Stimulated activated CD4-positive, alpha-beta T cell treated with anti-CD3 and anti-CD28 coated beads, TNF-alpha, amount 100 ng/mL, for 48 hours (primary cell): ENCODE data around the gene KRTAP10-11.

Experiments
- DNase-seq, 3 donors: peaks; one replicate each; pipeline ENCODE4 v3.0.0-alpha.2; 2020; ENCODE audit warnings: low read depth in 3 of 3

Gene KRTAP10-11

DNA sequence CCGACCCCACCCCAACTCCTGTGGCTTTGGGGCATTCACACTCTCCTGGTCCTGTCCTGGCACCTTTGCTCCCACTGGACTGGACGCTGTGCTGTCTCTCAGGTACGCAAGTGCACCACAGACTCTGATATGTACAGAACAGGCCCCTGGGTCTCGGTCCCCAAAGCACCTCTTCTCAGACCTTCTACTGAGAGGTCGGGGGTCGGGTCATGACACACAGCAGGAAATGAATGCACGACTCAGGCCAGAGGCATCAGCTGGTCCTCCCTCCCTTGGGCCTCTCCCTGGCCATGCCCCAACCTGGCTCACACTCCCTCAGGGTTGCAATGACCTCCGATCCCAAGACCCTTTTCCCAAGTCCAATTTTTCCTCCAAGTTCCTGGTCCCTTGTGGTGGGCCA is 49.0 kb downstream of the KRTAP10-11 start:
- no peak for DNase-seq

DNA sequence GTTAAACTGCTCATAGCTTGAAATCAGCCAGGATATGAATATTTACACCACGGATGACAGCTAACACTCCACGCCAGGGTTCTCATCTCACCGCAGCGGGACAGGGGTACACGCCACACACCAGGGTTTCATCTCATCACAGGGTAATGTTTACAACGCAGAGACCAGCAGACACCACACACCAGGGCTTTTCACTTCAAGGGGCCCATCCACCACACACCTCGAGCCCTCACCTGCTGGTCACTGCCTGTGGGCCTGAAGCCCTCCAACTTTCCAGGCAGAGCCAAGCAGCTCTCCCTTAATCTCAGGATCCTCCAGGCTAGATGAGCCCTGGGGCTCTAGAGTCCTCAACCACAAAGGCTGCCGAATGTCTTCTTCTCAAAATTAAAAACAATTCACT is 49.4 kb downstream of the KRTAP10-11 start:
- no peak for DNase-seq

DNA sequence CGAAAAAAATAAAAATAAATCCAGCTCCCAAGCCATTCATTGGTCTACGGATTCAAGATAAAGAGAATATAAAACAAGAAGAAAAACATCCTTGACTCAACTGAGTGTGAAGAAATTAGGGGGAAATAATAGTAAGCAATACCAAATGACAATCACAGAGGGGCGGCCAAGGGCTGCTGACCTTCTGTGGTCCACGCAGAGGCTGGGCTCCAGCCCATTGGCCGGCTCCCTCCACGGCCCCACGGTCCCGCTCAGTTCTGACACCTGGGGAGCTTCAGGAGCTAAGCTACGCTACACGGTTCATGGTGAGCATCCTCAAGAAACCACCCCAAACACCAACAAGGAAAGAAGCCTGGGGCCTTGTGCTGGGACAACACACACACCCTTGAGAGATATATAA is 50.4 kb downstream of the KRTAP10-11 start:
- no peak for DNase-seq
